Pancreas (tissue), 10 donors: ENCODE measurements around the gene HS6ST1. TPM values are rescaled to one million over a fixed set of nuclear protein-coding genes. Genes with fewer than 3 reads are reported as not detected.

ENCODE experiments used
- ATAC-seq, 4 donors: fragments of 200-7000 bp; cut with Tn5 transposase; one replicate each; pipeline versions ENCODE4 v1.8.0 to v1.9.1; 2020; ENCODE audit warnings: mild to moderate bottlenecking in 4 of 4, moderate library complexity in 4 of 4
- DNase-seq, 6 donors: peaks; one replicate each; pipeline ENCODE4 v3.0.0-alpha.2; 2020
- FAIRE-seq: peaks from 2 replicates; lab custom pipeline; 2012; peaks lifted over from hg19 to GRCh38; lab: Jason Lieb, UNC
- H3K27ac ChIP-seq, 4 donors: fragments of 200-600 bp; sonication (generic); 1 replicate in 3 of 4; 2 replicates in 1 of 4; pipeline versions ENCODE4 v1.5.0 to v1.8.0; 2020
- H3K27me3 ChIP-seq, 4 donors: fragments of 200-600 bp; one replicate each; pipeline ENCODE4 v1.8.0; 2021
- H3K36me3 ChIP-seq, 3 donors: fragments of 200-600 bp; sonication (generic) in 1 of 3; one replicate each; pipeline versions ENCODE4 v1.5.0 to v1.8.0; 2020 to 2021
- H3K4me1 ChIP-seq, 3 donors: fragments of 200-600 bp; one replicate each; pipeline ENCODE4 v1.8.0; 2021
- H3K4me3 ChIP-seq, 4 donors: fragments of 200-600 bp; sonication (generic) in 2 of 4; one replicate each; pipeline versions ENCODE4 v1.5.0 to v1.8.0; 2020 to 2021
- H3K9me3 ChIP-seq, 4 donors: fragments of 200-600 bp; one replicate each; pipeline ENCODE4 v1.8.0; 2021
- CTCF ChIP-seq, 4 donors: fragments of 200-600 bp; sonication (generic) in 3 of 4; IDR thresholded peaks; one replicate each; pipeline versions ENCODE4 v1.5.0 to v1.8.0; 2021; ENCODE audit warnings: antibody characterized with exemption in 4 of 4
- WGBS, 2 donors: extraction: QIAGEN DNeasy Blood & Tissue Kit; methylation state at CpG; one replicate each; pipeline ENCODE4 v1.1.7; 2013; 5-methylcytosine and 5-hydroxymethylcytosine counted together
- intact Hi-C, 3 donors: fragments of 100-400 bp; cut with DNase I; formaldehyde crosslinking; loops; one replicate each; pipeline versions ENCODE4 v1.11.1 to v1.14.2; 2022
- polyA plus RNA-seq, 2 donors: library from polyadenylated mRNA; stranded (reverse); fragments of 200-250 nt; gene quantifications; one replicate each; pipeline ENCODE4 v1.2.3, GENCODE V29; 2013
- total RNA-seq, 6 donors: library from RNA; stranded (reverse); fragmentation: NEBNext Ultra II Directional in 4 of 6; extraction: Animal tissue kit (Norgen Biotek cat#: 25700) in 4 of 6; gene quantifications; one replicate each; pipeline versions ENCODE4 v1.2.1 to v1.2.4, GENCODE V29; 2021 to 2023
- donor health status: healthy with polysubstance abuse.
- donor health status: DM: no; HTN: no; CAD: no; lungs with moderate emphysema.
- donor health status: DM: no; HTN: no; CAD: no.
- donor health status: control.
- donor health status: control.
- donor health status: Bipolar disorder and iron deficiency.
- donor health status: DM: yes; HTN: yes; CAD: no.
- donor health status: DM: no; HTN: no; CAD: no.
- donor health status: DM: no; HTN: no; CAD: no.
- donor health status: DM: yes; HTN: yes; CAD: no.

Gene HS6ST1
- total and polyA plus RNA-seq, 8 donors: 20.7 to 47.8 (median 25.5) TPM

- TF ChIP-seq CTCF (IDR thresholded peaks at IDR 0.05): no peak
- ATAC-seq (no peak), FAIRE-seq (no peak), DNase-seq (peak in 1 of 6 donors; percentile 35)
- Histone ChIP-seq H3K27me3 (no peaks in the 10 kb centered on the region), H3K36me3 (no peaks in the 10 kb centered on the region), H3K27ac (no peak overlapping the region), H3K4me3 (no peak overlapping the region), H3K4me1 (peaks cover 0 to 4% (median 0%) of the 10 kb centered on the region in 3 donors), H3K9me3 (no peaks in the 10 kb centered on the region)
- intact Hi-C loops: loop anchor here in 2 of 3 donors (10.0 kb wide), 2 partner anchors 210 to 270 kb away; no protein-coding TSS in a partner anchor
- 96 to 97% methylated on average over 13 of the region's 13 CpGs for WGBS, 2 donors
Measured at GRCh38 chr2:128324897-128325410, 6.3 kb upstream of the HS6ST1 start.

GRCh38 chr2:128324008-128324896 lies 5.6 kb upstream of the HS6ST1 start:
- no peak for TF ChIP-seq CTCF (IDR thresholded peaks at IDR 0.05)
- WGBS, 2 donors: 93 to 97% methylated on average over 11 of the region's 11 CpGs
- Histone ChIP-seq H3K27ac (no peak overlapping the region), H3K27me3 (no peaks in the 10 kb centered on the region), H3K36me3 (no peaks in the 10 kb centered on the region), H3K4me3 (no peak overlapping the region), H3K9me3 (no peaks in the 10 kb centered on the region), H3K4me1 (peaks cover 0 to 4% (median 0%) of the 10 kb centered on the region in 3 donors)
- ATAC-seq (no peak), DNase-seq (peak in 1 of 6 donors; percentile 56), FAIRE-seq (no peak)
- intact Hi-C loops: loop anchor here in 2 of 3 donors (10.0 kb wide), 2 partner anchors 211 to 271 kb away; no protein-coding TSS in a partner anchor

- ATAC-seq (no peak), DNase-seq (peak in 1 of 6 donors; percentile 44), FAIRE-seq (no peak)
- Histone ChIP-seq H3K4me3 (no peak overlapping the region), H3K27me3 (no peaks in the 10 kb centered on the region), H3K36me3 (no peaks in the 10 kb centered on the region), H3K9me3 (no peaks in the 10 kb centered on the region), H3K27ac (no peak overlapping the region), H3K4me1 (peaks cover 0 to 4% (median 0%) of the 10 kb centered on the region in 3 donors)
- intact Hi-C loops: loop anchor here in 2 of 3 donors (10.0 kb wide), 2 partner anchors 211 to 271 kb away; no protein-coding TSS in a partner anchor
- 86 to 88% methylated on average over 8 of the region's 8 CpGs for WGBS, 2 donors
- TF ChIP-seq CTCF (IDR thresholded peaks at IDR 0.05): no peak
Measured at GRCh38 chr2:128323555-128323931, 4.9 kb upstream of the HS6ST1 start.

GRCh38 chr2:128322715-128323554 lies 4.3 kb upstream of the HS6ST1 start:
- Histone ChIP-seq H3K4me1 (peaks cover 0 to 4% (median 0%) of the 10 kb centered on the region in 3 donors), H3K4me3 (peak overlapping the region in 2 of 4 donors; percentile 56 to 61), H3K27ac (peak overlapping the region; percentile 56 to 85 (median 73)), H3K27me3 (no peaks in the 10 kb centered on the region), H3K9me3 (no peaks in the 10 kb centered on the region), H3K36me3 (no peaks in the 10 kb centered on the region)
- no peak for FAIRE-seq
- TF ChIP-seq CTCF (IDR thresholded peaks at IDR 0.05): no peak
- DNase-seq: peak in 4 of 6 donors; percentile 23 to 83 (median 61)
- WGBS, 2 donors: 76 to 79% methylated on average over 26 to 29 of the region's 29 CpGs
- intact Hi-C loops: loop anchor here in 2 of 3 donors (10.0 kb wide), 2 partner anchors 212 to 272 kb away; no protein-coding TSS in a partner anchor
- no peak for ATAC-seq
